ENCODE measurements around the gene IKZF3.

IKZF3 gene

DNA sequence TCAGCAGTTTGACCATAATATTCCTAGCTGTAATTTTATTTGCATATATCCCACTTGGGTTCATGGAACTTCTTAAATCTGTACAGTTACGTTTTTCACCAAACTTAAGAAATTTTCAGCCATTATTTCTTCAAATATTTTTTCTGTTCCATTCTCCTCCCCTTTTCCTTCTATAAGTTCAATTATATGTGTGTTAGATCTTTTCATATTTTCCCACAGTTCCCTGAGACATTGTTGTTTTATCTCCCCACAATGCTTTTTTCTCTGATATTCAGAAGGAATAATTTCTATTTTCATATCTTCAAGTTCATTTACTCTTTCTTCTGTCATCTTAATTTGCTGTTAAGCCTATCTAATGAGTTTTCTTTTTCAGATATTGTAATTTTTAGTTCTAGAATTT, 26.1 kb downstream of the IKZF3 start:
- H3K4me3 ChIP-seq (ENCODE audit: low read depth, low read length): no peak overlapping the region
- H3K4me1 ChIP-seq (ENCODE audit: control insufficient read depth, insufficient read depth, low read length): no peaks in the 10 kb centered on the region
- ChIA-PET CTCF (no interaction called here), POLR2A (no interaction called here)
- TF ChIP-seq ZNF473 (tag by site-specific recombination; IDR thresholded peaks at IDR 0.05): no peak
- no peak for TF ChIP-seq ATF2 (tag by site-specific recombination; IDR thresholded peaks at IDR 0.05; ENCODE audit: low read depth)
- TF ChIP-seq SP3 (tag by site-specific recombination; IDR thresholded peaks at IDR 0.05): no peak
- TF ChIP-seq ZNF302 (tag by site-specific recombination; IDR thresholded peaks at IDR 0.05; ENCODE audit: low read depth): no peak
- TF ChIP-seq SETDB1 (IDR thresholded peaks at IDR 0.05; ENCODE audit: insufficient read length, low read length): peak; percentile 21
- TF ChIP-seq ZNF549 (tag by site-specific recombination; IDR thresholded peaks at IDR 0.05): no peak
- TF ChIP-seq, protein P1, sequence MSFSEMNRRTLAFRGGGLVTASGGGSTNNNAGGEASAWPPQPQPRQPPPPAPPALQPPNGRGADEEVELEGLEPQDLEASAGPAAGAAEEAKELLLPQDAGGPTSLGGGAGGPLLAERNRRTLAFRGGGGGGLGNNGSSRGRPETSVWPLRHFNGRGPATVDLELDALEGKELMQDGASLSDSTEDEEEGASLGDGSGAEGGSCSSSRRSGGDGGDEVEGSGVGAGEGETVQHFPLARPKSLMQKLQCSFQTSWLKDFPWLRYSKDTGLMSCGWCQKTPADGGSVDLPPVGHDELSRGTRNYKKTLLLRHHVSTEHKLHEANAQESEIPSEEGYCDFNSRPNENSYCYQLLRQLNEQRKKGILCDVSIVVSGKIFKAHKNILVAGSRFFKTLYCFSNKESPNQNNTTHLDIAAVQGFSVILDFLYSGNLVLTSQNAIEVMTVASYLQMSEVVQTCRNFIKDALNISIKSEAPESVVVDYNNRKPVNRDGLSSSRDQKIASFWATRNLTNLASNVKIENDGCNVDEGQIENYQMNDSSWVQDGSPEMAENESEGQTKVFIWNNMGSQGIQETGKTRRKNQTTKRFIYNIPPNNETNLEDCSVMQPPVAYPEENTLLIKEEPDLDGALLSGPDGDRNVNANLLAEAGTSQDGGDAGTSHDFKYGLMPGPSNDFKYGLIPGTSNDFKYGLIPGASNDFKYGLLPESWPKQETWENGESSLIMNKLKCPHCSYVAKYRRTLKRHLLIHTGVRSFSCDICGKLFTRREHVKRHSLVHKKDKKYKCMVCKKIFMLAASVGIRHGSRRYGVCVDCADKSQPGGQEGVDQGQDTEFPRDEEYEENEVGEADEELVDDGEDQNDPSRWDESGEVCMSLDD (tag by site-specific recombination; IDR thresholded peaks at IDR 0.05): no peak
- TF ChIP-seq ZNF133 (tag by site-specific recombination; IDR thresholded peaks at IDR 0.05): peak; percentile 96
- H3K36me3 ChIP-seq (ENCODE audit: control insufficient read depth in 2 of 2, insufficient read depth in 1 of 2, low read length in 2 of 2): no peaks in the 10 kb centered on the region
- no peaks in the 10 kb centered on the region for H3K9me3 ChIP-seq (ENCODE audit: control insufficient read depth, insufficient read depth, low read depth, low read length)
- H3K27ac ChIP-seq (ENCODE audit: extremely low read depth, low read depth, low read length): no peak overlapping the region

GRCh38 chr17:39836117-39836516, 28.0 kb downstream of the IKZF3 start:
- TF ChIP-seq ZSCAN16 (tag by site-specific recombination; IDR thresholded peaks at IDR 0.05) (no peak), ZNF843 (tag by site-specific recombination; IDR thresholded peaks at IDR 0.05) (no peak)
- Histone ChIP-seq H3K27ac (ENCODE audit: extremely low read depth, low read depth, low read length) (no peak overlapping the region), H3K36me3 (ENCODE audit: control insufficient read depth in 2 of 2, insufficient read depth in 1 of 2, low read length in 2 of 2) (no peaks in the 10 kb centered on the region), H3K4me1 (ENCODE audit: control insufficient read depth, insufficient read depth, low read length) (no peaks in the 10 kb centered on the region), H3K4me3 (ENCODE audit: low read depth, low read length) (no peak overlapping the region), H3K9me3 (ENCODE audit: control insufficient read depth, insufficient read depth, low read depth, low read length) (no peaks in the 10 kb centered on the region)
- POLR2A ChIA-PET: no interaction called here
- CTCF ChIA-PET: interaction anchor here (0.6 to 1.1 kb wide), 2 partner anchors 10 to 40 kb away, joined by 3 to 5 read pairs; no protein-coding TSS in a partner anchor

DNA sequence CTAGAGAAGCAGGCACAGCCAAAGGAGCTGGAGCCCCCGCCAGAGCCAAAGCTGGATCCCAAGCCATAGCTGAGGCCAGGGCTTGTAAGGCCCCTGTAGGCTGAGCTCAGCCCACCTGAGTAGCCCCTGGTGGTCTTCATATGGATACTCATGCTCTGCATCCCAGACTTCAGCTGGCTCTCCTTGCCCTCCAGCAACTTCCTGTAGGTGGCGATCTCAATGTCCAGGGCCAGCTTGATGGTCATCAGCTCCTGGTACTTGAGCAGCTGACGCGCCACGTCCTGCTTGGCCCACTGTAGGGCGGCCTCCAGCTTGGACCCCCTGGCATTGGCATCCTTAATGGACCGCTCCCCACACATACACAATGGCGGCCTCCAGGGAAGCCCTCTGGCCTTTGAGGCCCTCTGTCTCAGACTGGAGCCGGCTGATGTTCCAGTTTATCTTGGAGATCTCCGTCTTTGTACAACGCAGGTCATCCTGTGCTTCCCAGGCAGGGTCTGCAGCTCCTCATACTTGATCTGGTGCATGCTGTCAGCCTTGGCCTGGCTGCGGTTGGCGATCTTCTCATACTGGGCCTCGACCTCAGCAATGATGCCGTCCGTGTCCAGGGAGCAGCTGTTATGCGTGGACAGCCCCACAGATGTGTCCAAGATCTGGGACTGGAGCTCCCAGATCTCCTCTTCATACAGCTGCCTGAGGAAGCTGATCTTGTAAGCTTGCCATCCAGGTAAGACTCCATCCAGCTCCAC, 28.9 kb downstream of the IKZF3 start:
- Histone ChIP-seq H3K9me3 (ENCODE audit: control insufficient read depth, insufficient read depth, low read depth, low read length) (no peaks in the 10 kb centered on the region), H3K4me1 (ENCODE audit: control insufficient read depth, insufficient read depth, low read length) (no peaks in the 10 kb centered on the region), H3K36me3 (ENCODE audit: control insufficient read depth in 2 of 2, insufficient read depth in 1 of 2, low read length in 2 of 2) (no peaks in the 10 kb centered on the region), H3K4me3 (ENCODE audit: low read depth, low read length) (no peak overlapping the region), H3K27ac (ENCODE audit: extremely low read depth, low read depth, low read length) (no peak overlapping the region)
- POLR2A ChIA-PET: no interaction called here
- CTCF ChIA-PET: interaction anchor here (1.1 kb wide), 1 partner anchor 9 kb away, joined by 5 read pairs; no protein-coding TSS in a partner anchor
- no peak for TF ChIP-seq FEZF1 (tag by site-specific recombination; IDR thresholded peaks at IDR 0.05)
- no peak for TF ChIP-seq ZNF747 (tag by site-specific recombination; IDR thresholded peaks at IDR 0.05)
- TF ChIP-seq ZNF16 (tag by site-specific recombination; IDR thresholded peaks at IDR 0.05; ENCODE audit: low read depth): no peak
- no peak for TF ChIP-seq ZNF549 (tag by site-specific recombination; IDR thresholded peaks at IDR 0.05)
- TF ChIP-seq KLF10 (tag by site-specific recombination; IDR thresholded peaks at IDR 0.05): no peak
- TF ChIP-seq, protein P2, sequence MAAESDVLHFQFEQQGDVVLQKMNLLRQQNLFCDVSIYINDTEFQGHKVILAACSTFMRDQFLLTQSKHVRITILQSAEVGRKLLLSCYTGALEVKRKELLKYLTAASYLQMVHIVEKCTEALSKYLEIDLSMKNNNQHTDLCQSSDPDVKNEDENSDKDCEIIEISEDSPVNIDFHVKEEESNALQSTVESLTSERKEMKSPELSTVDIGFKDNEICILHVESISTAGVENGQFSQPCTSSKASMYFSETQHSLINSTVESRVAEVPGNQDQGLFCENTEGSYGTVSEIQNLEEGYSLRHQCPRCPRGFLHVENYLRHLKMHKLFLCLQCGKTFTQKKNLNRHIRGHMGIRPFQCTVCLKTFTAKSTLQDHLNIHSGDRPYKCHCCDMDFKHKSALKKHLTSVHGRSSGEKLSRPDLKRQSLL (tag by site-specific recombination; IDR thresholded peaks at IDR 0.05): no peak
- TF ChIP-seq ZNF184 (tag by site-specific recombination; IDR thresholded peaks at IDR 0.05): no peak
- no peak for TF ChIP-seq ZNF518A (tag by site-specific recombination; conservative IDR thresholded peaks at IDR 0.05; ENCODE audit: low read depth)
- TF ChIP-seq WT1 (tag by site-specific recombination; IDR thresholded peaks at IDR 0.05): no peak
